Amygdala (tissue), 56 donors: ENCODE results near the gene PDSS2.
"Not testable (repeated sequence)": the region's sequence is repeated elsewhere in the genome, so short reads cannot be mapped to it uniquely, and the experiment has no call there.

ENCODE experiments used
- DNase-seq, 56 donors: peaks; one replicate each; lab custom pipeline; 2025; lab: John Stamatoyannopoulos, UW

PDSS2 gene

GRCh38 chr6:107235007-107235406, 224.4 kb downstream of the PDSS2 start:
- DNase-seq: no peak

- DNase-seq: no peak
Observed at GRCh38 chr6:107231243-107231642, 228.1 kb downstream of the PDSS2 start.

- DNase-seq: no peak
Observed at GRCh38 chr6:107230448-107230847, 228.9 kb downstream of the PDSS2 start.

- DNase-seq: no peak
Observed at GRCh38 chr6:107230024-107230423, 229.3 kb downstream of the PDSS2 start.

GRCh38 chr6:107228754-107229153, 230.6 kb downstream of the PDSS2 start:
- DNase-seq: no peak

- DNase-seq: no peak
Observed at GRCh38 chr6:107221519-107221918, 237.8 kb downstream of the PDSS2 start.

- no peak for DNase-seq
Observed at GRCh38 chr6:107219851-107220250, 239.5 kb downstream of the PDSS2 start.

GRCh38 chr6:107218142-107218541, 241.2 kb downstream of the PDSS2 start:
- no peak for DNase-seq

GRCh38 chr6:107217248-107217647, 242.1 kb downstream of the PDSS2 start:
- no peak for DNase-seq

GRCh38 chr6:107216197-107216933, 243.0 kb downstream of the PDSS2 start:
- DNase-seq: no peak

- no peak for DNase-seq
Observed at GRCh38 chr6:107215334-107215733, 244.0 kb downstream of the PDSS2 start.

GRCh38 chr6:107214655-107215054, 244.7 kb downstream of the PDSS2 start:
- DNase-seq: no peak

GRCh38 chr6:107209406-107210305, 249.7 kb downstream of the PDSS2 start:
- DNase-seq: peak in 1 of 56 donors; percentile 0

- DNase-seq: no peak
Observed at GRCh38 chr6:107207251-107207873, 252.0 kb downstream of the PDSS2 start.

- DNase-seq: no peak
Observed at GRCh38 chr6:107205058-107205998, 254.0 kb downstream of the PDSS2 start.

- no peak for DNase-seq
Observed at GRCh38 chr6:107202876-107203468, 256.4 kb downstream of the PDSS2 start.

GRCh38 chr6:107198631-107199416, 260.5 kb downstream of the PDSS2 start:
- DNase-seq: no peak

GRCh38 chr6:107196152-107196551, 263.2 kb downstream of the PDSS2 start:
- no peak for DNase-seq

- DNase-seq: not testable (repeated sequence)
Observed at GRCh38 chr6:107194723-107195122, 264.6 kb downstream of the PDSS2 start.
